Spinal cord (tissue), 10 donors: ENCODE results near the gene ENTHD1. TPM values are rescaled to one million over a fixed set of nuclear protein-coding genes. Genes with fewer than 3 reads are reported as not detected.
A peak's percentile ranks its signal among the peaks of the same experiment; 100 is the strongest.
"Not testable (repeated sequence)": the region's sequence is repeated elsewhere in the genome, so short reads cannot be mapped to it uniquely, and the experiment has no call there.

Source experiments
- DNase-seq, 6 donors: peaks; one replicate each; pipeline versions ENCODE4 v3.0.0 to v3.0.0-alpha.2; 2013 to 2015; ENCODE audit warnings: low spot score in 6 of 6, low read depth in 4 of 6
- H3K27ac ChIP-seq: one replicate; pipeline ENCODE4 v1.5.1; 2013; ENCODE audit warnings: low read depth, low read length, control low read depth
- H3K27me3 ChIP-seq: one replicate; pipeline ENCODE4 v1.6.1; 2013; ENCODE audit warnings: low read length; ENCODE audit not compliant: control insufficient read depth, insufficient read depth
- H3K36me3 ChIP-seq: one replicate; pipeline ENCODE4 v1.6.1; 2013; ENCODE audit warnings: low read length; ENCODE audit not compliant: control insufficient read depth, insufficient read depth
- H3K4me1 ChIP-seq: one replicate; pipeline ENCODE4 v1.6.1; 2013; ENCODE audit warnings: low read length; ENCODE audit not compliant: control insufficient read depth, insufficient read depth
- H3K4me3 ChIP-seq: one replicate; pipeline ENCODE4 v1.5.1; 2013; ENCODE audit warnings: low read depth, low read length, control low read depth
- H3K9me3 ChIP-seq: one replicate; pipeline ENCODE4 v1.6.1; 2013; ENCODE audit warnings: low read length; ENCODE audit not compliant: control insufficient read depth, insufficient read depth
- WGBS: methylation state at CpG from one replicate; pipeline ENCODE4 v1.1.5; 2013; ENCODE audit warnings: missing lambda C conversion rate; ENCODE audit not compliant: insufficient coverage; 5-methylcytosine and 5-hydroxymethylcytosine counted together
- polyA plus RNA-seq, 2 donors: library from polyadenylated mRNA; unstranded; fragments of 120-200 nt; gene quantifications; one replicate each; pipeline ENCODE4 v1.2.1, GENCODE V29; 2013; ENCODE audit not compliant: insufficient read length in 2 of 2
- total RNA-seq, 2 donors: library from RNA; depleted of rRNA in 1 of 2; stranded (reverse); fragments of 120-200 nt in 1 of 2; fragments of >200 nt in 1 of 2; gene quantifications; one replicate each; pipeline versions ENCODE4 v1.2.3 to v1.2.4, GENCODE V29; 2013 to 2014
- donor health status: healthy.

The ENTHD1 gene
- total and polyA plus RNA-seq, 4 donors: 0.10 TPM; not detected in 3

DNA sequence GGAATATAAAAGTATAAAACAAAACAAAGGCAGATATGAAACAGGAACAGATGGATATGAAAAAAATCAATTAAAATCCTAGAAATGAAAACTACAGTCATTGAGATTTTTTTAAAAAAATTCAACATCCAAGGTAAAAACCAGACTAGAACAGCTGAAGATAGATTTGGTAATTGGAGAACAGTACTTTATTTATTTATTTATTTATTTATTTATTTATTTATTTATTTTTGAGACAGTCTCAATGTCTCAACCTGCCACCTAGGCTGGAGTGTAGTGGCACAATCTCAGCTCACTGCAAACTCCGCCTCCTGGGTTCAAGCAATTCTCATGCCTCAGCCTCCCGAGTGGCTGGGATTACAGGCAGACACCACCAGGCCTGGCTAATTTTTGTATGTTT is 23.8 kb downstream of the ENTHD1 start:
- H3K36me3 ChIP-seq, H3K27me3 ChIP-seq, H3K4me3 ChIP-seq, H3K27ac ChIP-seq, H3K4me1 ChIP-seq, H3K9me3 ChIP-seq, DNase-seq: not testable (repeated sequence)
- 100% methylated on average over 2 of the region's 2 CpGs for WGBS

DNA sequence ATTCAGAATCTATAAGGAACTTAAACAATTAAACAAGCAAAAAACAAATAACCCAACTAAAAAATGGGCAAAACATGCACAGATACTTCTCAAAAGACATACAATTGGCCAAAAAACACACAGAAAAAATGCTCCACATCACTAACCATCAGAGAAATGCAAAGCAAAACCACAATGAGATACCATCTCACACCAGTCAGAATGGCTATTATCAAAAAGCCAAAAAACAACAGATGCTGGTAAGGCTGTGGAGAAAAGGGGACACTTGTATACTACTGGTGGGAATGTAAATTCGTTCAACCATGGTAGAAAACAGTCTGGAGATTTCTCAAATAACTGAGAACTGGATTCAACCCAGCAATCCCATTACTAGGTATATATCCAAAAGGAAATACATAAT is 24.8 kb downstream of the ENTHD1 start:
- Histone ChIP-seq H3K4me1 (no peaks in the 10 kb centered on the region), H3K9me3 (no peaks in the 10 kb centered on the region), H3K36me3 (no peaks in the 10 kb centered on the region), H3K4me3 (no peak overlapping the region), H3K27ac (no peak overlapping the region), H3K27me3 (no peaks in the 10 kb centered on the region)
- no CpG with 5 or more reads among the region's 1 CpG for WGBS
- DNase-seq: no peak

DNA sequence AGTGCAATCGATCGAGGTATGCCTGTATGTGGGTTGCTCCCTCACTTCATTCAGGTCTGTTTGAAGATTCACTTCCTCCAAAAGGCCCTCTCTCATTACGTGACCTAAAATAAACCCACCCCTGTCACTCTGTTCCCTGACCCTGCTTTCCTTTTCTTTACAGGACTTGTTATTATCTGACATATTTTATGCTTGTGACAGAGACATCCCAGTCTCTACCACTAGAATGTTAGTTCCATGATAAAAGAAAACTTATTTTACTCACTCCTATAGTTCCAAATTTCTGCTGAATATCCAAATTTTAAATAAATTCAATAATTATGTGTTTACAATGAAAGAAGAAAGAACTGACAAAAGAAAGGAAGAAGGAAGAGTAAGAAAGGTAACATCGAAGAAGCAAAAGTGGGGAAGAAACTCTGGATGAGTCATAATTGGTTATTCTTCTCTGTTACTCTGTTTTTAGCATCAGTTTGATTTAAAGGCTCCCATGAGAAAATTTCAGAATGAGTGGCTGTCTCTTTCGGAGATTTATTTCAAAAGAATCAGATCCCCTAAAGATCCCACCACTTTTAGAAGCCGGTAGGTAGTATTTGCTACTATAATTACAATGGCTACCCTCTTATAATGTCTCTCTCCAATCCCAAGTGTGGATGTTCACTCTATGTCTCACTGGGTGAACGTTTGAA is 33.5 kb downstream of the ENTHD1 start:
- Histone ChIP-seq H3K9me3 (no peaks in the 10 kb centered on the region), H3K36me3 (no peaks in the 10 kb centered on the region), H3K27me3 (no peaks in the 10 kb centered on the region), H3K4me1 (no peaks in the 10 kb centered on the region), H3K27ac (no peak overlapping the region), H3K4me3 (no peak overlapping the region)
- WGBS: 100% methylated on average over 1 of the region's 7 CpGs
- no peak for DNase-seq

DNA sequence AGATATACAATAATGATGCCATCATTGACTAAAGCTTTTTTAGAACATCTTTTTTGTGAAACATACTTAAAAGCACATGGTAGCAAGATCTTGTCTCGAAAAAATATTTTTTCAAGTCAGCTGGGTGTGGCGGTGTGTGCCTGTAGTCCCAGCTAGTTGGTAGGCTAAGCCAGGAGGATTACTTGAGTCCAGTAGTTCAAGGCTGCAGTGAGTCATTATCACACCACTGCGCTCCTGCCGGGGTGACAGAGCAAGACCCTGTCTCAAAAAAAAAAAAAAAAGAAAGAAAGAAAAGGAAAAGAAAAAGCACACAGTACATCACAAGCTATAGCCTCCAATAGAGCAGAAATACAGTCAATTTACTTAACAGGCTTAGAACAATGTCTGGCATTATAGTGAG is 37.0 kb downstream of the ENTHD1 start:
- no peaks in the 10 kb centered on the region for H3K27me3 ChIP-seq
- no peaks in the 10 kb centered on the region for H3K9me3 ChIP-seq
- H3K36me3 ChIP-seq: no peaks in the 10 kb centered on the region
- H3K4me3 ChIP-seq: no peak overlapping the region
- no peak for DNase-seq
- no peaks in the 10 kb centered on the region for H3K4me1 ChIP-seq
- no peak overlapping the region for H3K27ac ChIP-seq
- WGBS: 100% methylated on average over 2 of the region's 4 CpGs

DNA sequence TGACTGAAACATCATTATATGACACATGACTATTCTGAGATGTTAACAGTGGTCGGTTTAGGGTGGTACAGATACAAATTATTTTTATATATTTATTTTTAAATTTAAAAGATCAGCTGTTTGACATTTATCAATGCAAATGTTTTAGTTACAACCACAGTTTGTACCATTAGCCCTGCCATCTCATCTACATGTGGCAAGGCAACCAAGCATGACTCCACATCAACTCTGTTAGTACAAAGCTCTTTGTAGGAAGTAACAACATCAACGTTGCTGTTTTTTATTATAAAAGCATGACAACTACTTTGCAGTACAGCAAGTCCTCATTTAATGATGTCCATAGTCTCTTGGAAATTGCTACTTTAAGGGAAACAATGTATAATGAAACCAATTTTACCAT is 40.8 kb downstream of the ENTHD1 start:
- no peak for DNase-seq
- WGBS: no CpG with 5 or more reads among the region's 2 CpGs
- Histone ChIP-seq H3K27me3 (no peaks in the 10 kb centered on the region), H3K4me1 (no peaks in the 10 kb centered on the region), H3K9me3 (no peaks in the 10 kb centered on the region), H3K36me3 (no peaks in the 10 kb centered on the region), H3K4me3 (no peak overlapping the region), H3K27ac (no peak overlapping the region)

DNA sequence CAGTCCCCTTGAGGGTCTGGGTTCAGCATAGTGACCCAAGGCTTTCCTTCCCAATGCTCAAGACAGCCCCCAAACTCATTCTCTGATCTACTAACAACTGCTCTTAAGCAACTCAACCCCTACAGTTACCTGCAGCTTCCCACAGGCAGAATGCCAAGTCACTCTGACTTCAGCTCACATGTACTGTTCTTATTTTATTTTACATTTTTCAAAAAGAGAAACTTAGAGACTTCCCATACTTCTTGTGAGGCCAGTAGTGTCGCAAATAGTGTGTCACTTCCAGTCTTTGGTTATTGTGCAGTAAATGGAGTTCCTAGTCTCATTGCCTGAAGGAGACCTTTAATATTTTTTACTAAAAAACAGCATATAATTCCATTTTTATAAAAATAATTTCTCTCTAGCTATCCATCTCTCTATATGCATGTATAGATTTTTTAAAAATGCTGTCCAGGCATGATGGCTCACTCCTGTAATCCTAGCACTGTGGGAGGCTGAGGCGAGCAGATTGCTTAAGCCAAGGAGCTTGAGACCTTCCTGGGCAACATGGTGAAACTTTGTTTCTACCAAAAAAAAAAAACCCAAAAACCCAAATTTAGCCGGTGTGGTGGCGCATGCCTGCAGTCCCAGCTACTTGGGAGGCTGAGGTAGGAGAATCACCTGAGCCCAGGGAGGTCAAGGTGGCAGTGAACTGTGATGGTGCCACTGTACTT is 41.8 kb downstream of the ENTHD1 start:
- no peaks in the 10 kb centered on the region for H3K4me1 ChIP-seq
- no peak for DNase-seq
- 94% methylated on average over 2 of the region's 4 CpGs for WGBS

DNA sequence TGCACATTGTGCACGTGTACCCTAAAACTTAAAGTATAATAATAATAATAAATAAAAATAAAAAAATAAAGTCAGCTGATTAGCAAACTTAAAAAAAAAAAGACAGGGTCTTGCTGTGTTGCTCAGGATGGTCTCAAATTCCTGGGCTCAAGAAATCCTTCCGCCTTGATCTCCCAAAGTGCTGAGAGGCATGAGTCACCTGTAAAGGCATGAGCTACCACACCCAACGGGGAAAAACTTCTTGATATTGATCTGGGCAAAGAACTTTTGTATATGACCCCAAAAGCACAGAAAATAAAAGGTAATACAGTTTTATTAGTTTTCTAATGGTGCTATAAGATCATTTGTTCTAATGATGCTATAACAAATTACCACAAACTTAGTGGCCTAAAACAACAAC is 46.1 kb downstream of the ENTHD1 start:
- H3K4me3 ChIP-seq: no peak overlapping the region
- no peaks in the 10 kb centered on the region for H3K4me1 ChIP-seq
- H3K27me3 ChIP-seq: no peaks in the 10 kb centered on the region
- no peaks in the 10 kb centered on the region for H3K36me3 ChIP-seq
- H3K9me3 ChIP-seq: no peaks in the 10 kb centered on the region
- no peak overlapping the region for H3K27ac ChIP-seq
- 100% methylated on average over 1 of the region's 3 CpGs for WGBS
- DNase-seq: no peak

More for the DNA sequence above, 41.8 kb downstream of the ENTHD1 start:
- no peak overlapping the region for H3K4me3 ChIP-seq
- H3K9me3 ChIP-seq: no peaks in the 10 kb centered on the region
- H3K27me3 ChIP-seq: no peaks in the 10 kb centered on the region
- no peaks in the 10 kb centered on the region for H3K36me3 ChIP-seq
- H3K27ac ChIP-seq: no peak overlapping the region

DNA sequence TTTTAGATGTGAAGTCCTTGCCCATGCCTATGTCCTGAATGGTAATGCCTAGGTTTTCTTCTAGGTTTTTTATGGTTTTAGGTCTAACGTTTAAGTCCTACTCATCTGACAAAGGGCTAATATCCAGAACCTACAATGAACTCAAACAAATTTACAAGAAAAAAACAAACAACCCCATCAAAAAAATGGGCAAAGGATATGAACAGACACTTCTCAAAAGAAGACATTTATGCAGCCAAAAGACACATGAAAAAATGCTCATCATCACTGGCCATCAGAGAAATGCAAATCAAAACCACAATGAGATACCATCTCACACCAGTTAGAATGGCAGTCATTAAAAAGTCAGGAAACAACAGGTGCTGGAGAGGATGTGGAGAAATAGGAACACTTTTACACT is 47.0 kb downstream of the ENTHD1 start:
- H3K4me1 ChIP-seq, H3K4me3 ChIP-seq, DNase-seq, H3K36me3 ChIP-seq, H3K27me3 ChIP-seq, H3K9me3 ChIP-seq, H3K27ac ChIP-seq: not testable (repeated sequence)
- WGBS: no CpG with 5 or more reads among the region's 1 CpG

DNA sequence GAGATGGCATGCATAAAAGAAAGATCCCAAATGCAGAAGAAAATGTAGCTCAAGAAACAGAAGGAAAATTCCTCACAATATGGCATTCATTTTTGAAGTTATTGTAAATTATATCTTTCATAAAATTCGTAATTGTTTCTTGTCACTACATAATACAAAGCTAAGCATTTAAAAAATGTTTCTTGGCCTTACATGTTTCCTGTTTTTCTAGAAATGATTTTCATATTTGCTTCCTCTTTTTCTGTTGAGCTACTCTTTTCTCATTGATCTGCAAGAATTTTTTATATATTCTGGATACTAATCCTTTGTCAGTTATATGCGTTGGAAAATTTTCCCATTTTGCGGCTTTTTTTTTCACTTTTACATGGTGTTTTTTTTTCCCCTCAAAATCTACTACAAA is 48.0 kb downstream of the ENTHD1 start:
- no peak for DNase-seq
- WGBS: no CpG with 5 or more reads among the region's 3 CpGs
- H3K4me3 ChIP-seq: no peak overlapping the region
- no peaks in the 10 kb centered on the region for H3K9me3 ChIP-seq
- no peak overlapping the region for H3K27ac ChIP-seq
- no peaks in the 10 kb centered on the region for H3K4me1 ChIP-seq
- no peaks in the 10 kb centered on the region for H3K27me3 ChIP-seq
- no peaks in the 10 kb centered on the region for H3K36me3 ChIP-seq

DNA sequence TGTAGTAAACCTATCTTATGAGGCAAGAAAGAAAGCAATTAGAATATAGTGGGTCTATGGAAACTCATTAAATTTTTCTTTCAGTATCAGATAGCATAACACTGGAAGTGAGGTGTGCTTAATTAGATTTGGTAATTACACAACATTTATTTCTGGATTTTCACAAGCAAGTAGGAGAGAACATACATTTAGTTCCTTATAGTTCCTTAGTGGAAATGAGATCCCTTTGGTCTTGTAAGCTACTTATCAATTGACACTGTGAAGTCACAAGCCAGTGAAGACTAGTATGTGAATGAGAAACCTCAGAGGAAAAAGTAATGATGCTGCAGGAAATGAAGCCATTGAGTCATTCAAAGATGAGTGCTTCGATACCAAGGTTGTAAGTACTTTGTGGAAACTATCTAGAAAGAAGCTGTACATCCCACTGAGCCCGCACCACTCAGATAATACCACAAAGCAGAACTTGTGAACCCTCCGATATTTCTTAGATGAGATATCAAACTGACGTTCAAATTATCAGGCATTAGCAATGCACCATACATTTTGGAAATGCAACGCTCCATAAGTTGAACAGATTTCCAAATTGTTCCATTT is 53.5 kb downstream of the ENTHD1 start:
- Histone ChIP-seq H3K4me3 (no peak overlapping the region), H3K9me3 (no peaks in the 10 kb centered on the region), H3K27ac (no peak overlapping the region), H3K36me3 (no peaks in the 10 kb centered on the region), H3K27me3 (no peaks in the 10 kb centered on the region), H3K4me1 (no peaks in the 10 kb centered on the region)
- DNase-seq: peak in 2 of 6 donors; percentile 5 to 76
- no CpG with 5 or more reads among the region's 5 CpGs for WGBS
